Coronary artery (tissue), 2 donors: Measurements from ENCODE around the gene FGF10.

Experiments
- DNase-seq: peaks from one replicate; pipeline ENCODE4 v3.0.0-alpha.2; 2017; ENCODE audit warnings: low spot score
- H3K27ac ChIP-seq, 2 donors: fragments of 200-600 bp; sonication (generic); one replicate each; pipeline ENCODE4 v1.5.1; 2016 to 2019
- H3K4me3 ChIP-seq: fragments of 200-600 bp; sonication (generic); 2 replicates; pipeline ENCODE4 v1.5.1; 2016; ENCODE audit warnings: mild to moderate bottlenecking, moderate library complexity
- CTCF ChIP-seq: fragments of 200-600 bp; sonication (generic); IDR thresholded peaks from one replicate; pipeline ENCODE4 v1.5.1; 2019; ENCODE audit warnings: antibody characterized with exemption

Gene FGF10

GRCh38 chr5:44360919-44361318 is 28.3 kb downstream of the FGF10 start:
- no peak for DNase-seq
- no peak for TF ChIP-seq CTCF
- Histone ChIP-seq H3K27ac (no peak overlapping the region), H3K4me3 (no peak overlapping the region)

GRCh38 chr5:44358421-44358820 is 30.8 kb downstream of the FGF10 start:
- no peak overlapping the region for H3K4me3 ChIP-seq
- H3K27ac ChIP-seq, result no peak overlapping the region
- DNase-seq, result no peak
- no peak for TF ChIP-seq CTCF

GRCh38 chr5:44356231-44356630 is 33.0 kb downstream of the FGF10 start:
- no peak for TF ChIP-seq CTCF
- H3K27ac ChIP-seq, result no peak overlapping the region
- H3K4me3 ChIP-seq, result no peak overlapping the region
- DNase-seq, result no peak

- Histone ChIP-seq H3K27ac (no peak overlapping the region), H3K4me3 (no peak overlapping the region)
- TF ChIP-seq CTCF, result no peak
- DNase-seq, result no peak
Observed at GRCh38 chr5:44345871-44346270, 43.3 kb downstream of the FGF10 start.

DNA sequence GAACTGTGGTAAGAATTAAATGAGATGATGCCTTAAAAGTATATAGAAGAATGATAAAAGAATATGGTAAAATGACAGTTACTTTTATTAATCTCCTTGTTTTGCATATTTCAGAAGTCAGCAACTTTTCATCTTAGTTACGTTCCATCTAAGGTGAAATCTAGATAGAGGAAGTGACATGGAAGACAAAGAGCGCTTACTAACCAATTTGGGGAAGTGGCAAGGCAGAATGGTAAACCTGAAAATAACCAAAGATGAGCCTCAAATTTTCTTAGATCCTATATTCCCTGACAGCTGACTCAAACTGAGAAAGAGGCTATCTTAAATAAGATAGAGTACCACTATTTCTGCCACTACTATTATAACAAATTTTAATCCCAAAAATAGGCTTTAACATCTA is 52.5 kb downstream of the FGF10 start:
- H3K4me3 ChIP-seq, result no peak overlapping the region
- DNase-seq, result no peak
- TF ChIP-seq CTCF, result no peak
- H3K27ac ChIP-seq, result no peak overlapping the region

GRCh38 chr5:44334622-44335021 is 54.6 kb downstream of the FGF10 start:
- TF ChIP-seq CTCF, result no peak
- Histone ChIP-seq H3K4me3 (no peak overlapping the region), H3K27ac (no peak overlapping the region)
- no peak for DNase-seq

DNA sequence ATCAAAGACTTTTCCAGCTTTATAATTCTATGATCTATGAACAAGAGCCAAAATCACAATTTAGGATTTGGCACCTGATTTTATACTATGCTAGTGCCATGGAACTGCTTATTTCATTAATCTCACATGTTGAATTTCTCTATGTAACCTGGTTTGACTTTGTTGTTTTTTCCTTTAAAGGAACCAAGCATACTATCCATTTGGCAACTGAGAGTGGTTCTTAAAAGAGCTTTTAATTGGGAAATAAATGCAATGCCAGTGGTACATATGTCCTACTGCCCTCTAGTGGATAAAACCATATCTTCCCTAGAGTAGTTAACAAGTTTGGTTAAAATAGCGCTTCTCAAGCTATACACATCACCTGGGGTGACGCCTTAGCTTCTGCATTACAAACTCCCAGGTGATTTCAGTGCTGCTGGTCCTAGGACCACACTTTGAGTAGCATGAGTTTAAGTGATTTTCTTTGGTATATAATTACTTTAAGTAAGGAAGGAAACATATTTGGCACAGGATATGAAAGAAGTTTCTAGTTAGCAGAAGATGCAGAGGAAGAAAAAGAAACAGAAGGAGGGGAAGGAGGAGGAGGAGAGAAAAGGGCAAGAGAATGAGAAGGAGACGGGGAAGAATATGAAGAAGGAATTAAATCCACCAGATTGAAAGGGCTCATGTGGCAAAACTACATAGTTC is 56.8 kb downstream of the FGF10 start:
- H3K27ac ChIP-seq, result no peak overlapping the region
- no peak for DNase-seq
- no peak overlapping the region for H3K4me3 ChIP-seq
- peak; percentile 13 for TF ChIP-seq CTCF
